Type B pancreatic cell (in vitro differentiated cells): ENCODE results near the gene RAP1A. TPM values are rescaled to one million over a fixed set of nuclear protein-coding genes. Genes with fewer than 3 reads are reported as not detected.

Experiments used
- DNase-seq: peaks from one replicate; pipeline ENCODE4 v3.0.0; 2021; ENCODE audit warnings: mixed read lengths; ENCODE audit not compliant: unreplicated experiment; ENCODE audit errors: extremely low spot score
- H3K27ac Mint-ChIP-seq: 2 replicates; pipeline ENCODE4 v1.8.0; 2021; ENCODE audit warnings: mild to moderate bottlenecking, mixed read lengths
- H3K27me3 Mint-ChIP-seq: 2 replicates; pipeline ENCODE4 v1.8.0; 2021; ENCODE audit warnings: mixed read lengths
- H3K36me3 Mint-ChIP-seq: 2 replicates; pipeline ENCODE4 v1.8.0; 2021; ENCODE audit warnings: mixed read lengths
- H3K4me1 Mint-ChIP-seq: one replicate; pipeline ENCODE4 v1.8.0; 2021; ENCODE audit warnings: mixed read lengths; ENCODE audit not compliant: unreplicated experiment
- H3K4me3 Mint-ChIP-seq: 2 replicates; pipeline ENCODE4 v1.8.0; 2021; ENCODE audit warnings: mild to moderate bottlenecking, mixed read lengths
- H3K9me3 Mint-ChIP-seq: 2 replicates; pipeline ENCODE4 v1.8.0; 2021; ENCODE audit warnings: mixed read lengths
- CTCF ChIP-seq: fragments of 200-600 bp; sonication (generic); conservative IDR thresholded peaks from 2 replicates; pipeline ENCODE4 v1.5.0; 2021; ENCODE audit warnings: antibody characterized with exemption, mild to moderate bottlenecking
- total RNA-seq: library from RNA; stranded (reverse); gene quantifications from 2 replicates; pipeline ENCODE4 v1.2.1, GENCODE V29; 2021; ENCODE audit warnings: low replicate concordance

Gene RAP1A
- total RNA-seq, 1 donor from 2014 or later, result 42.3 TPM

- no peak overlapping the region for H3K27ac Mint-ChIP-seq
- H3K36me3 Mint-ChIP-seq, result no peaks in the 10 kb centered on the region
- peaks cover 5% of the 10 kb centered on the region for H3K4me1 Mint-ChIP-seq
- no peak for DNase-seq
- H3K4me3 Mint-ChIP-seq, result no peak overlapping the region
- H3K27me3 Mint-ChIP-seq, result peaks cover 6% of the 10 kb centered on the region
- TF ChIP-seq CTCF, result no peak
- H3K9me3 Mint-ChIP-seq, result no peaks in the 10 kb centered on the region
Observed at GRCh38 chr1:111576547-111576946, 43.0 kb upstream of the RAP1A start.

- no peak for DNase-seq
- H3K9me3 Mint-ChIP-seq, result no peaks in the 10 kb centered on the region
- no peak overlapping the region for H3K27ac Mint-ChIP-seq
- no peaks in the 10 kb centered on the region for H3K36me3 Mint-ChIP-seq
- no peak for TF ChIP-seq CTCF
- H3K27me3 Mint-ChIP-seq, result peaks cover 3% of the 10 kb centered on the region
- H3K4me1 Mint-ChIP-seq, result no peaks in the 10 kb centered on the region
- H3K4me3 Mint-ChIP-seq, result no peak overlapping the region
Observed at GRCh38 chr1:111577814-111578213, 41.8 kb upstream of the RAP1A start.

- no peaks in the 10 kb centered on the region for H3K9me3 Mint-ChIP-seq
- TF ChIP-seq CTCF, result no peak
- H3K27ac Mint-ChIP-seq, result no peak overlapping the region
- peaks cover 3% of the 10 kb centered on the region for H3K27me3 Mint-ChIP-seq
- H3K4me1 Mint-ChIP-seq, result no peaks in the 10 kb centered on the region
- no peaks in the 10 kb centered on the region for H3K36me3 Mint-ChIP-seq
- no peak for DNase-seq
- H3K4me3 Mint-ChIP-seq, result no peak overlapping the region
Observed at GRCh38 chr1:111581166-111581565, 38.4 kb upstream of the RAP1A start.

GRCh38 chr1:111582016-111582415 lies 37.6 kb upstream of the RAP1A start:
- Mint-ChIP-seq H3K27me3 (peaks cover 3% of the 10 kb centered on the region), H3K36me3 (no peaks in the 10 kb centered on the region), H3K4me3 (no peak overlapping the region), H3K27ac (no peak overlapping the region), H3K9me3 (no peaks in the 10 kb centered on the region), H3K4me1 (no peaks in the 10 kb centered on the region)
- no peak for DNase-seq
- TF ChIP-seq CTCF, result no peak

- Mint-ChIP-seq H3K4me3 (no peak overlapping the region), H3K9me3 (no peaks in the 10 kb centered on the region), H3K27ac (no peak overlapping the region), H3K36me3 (no peaks in the 10 kb centered on the region), H3K4me1 (no peaks in the 10 kb centered on the region), H3K27me3 (peaks cover 2% of the 10 kb centered on the region)
- DNase-seq, result no peak
- TF ChIP-seq CTCF, result no peak
Observed at GRCh38 chr1:111582644-111583618, 36.7 kb upstream of the RAP1A start.
